Measurements from ENCODE around the gene ADAMTS12. TPM values are rescaled to one million over a fixed set of nuclear protein-coding genes. Genes with fewer than 3 reads are reported as not detected.

ADAMTS12 gene
- total RNA-seq, 1 experiment from 2014 or later = 0.15 TPM

GRCh38 chr5:33688526-33688925 lies 203.3 kb downstream of the ADAMTS12 start:
- ChIA-PET POLR2A (no interaction called here), CTCF (no interaction called here)
- H3K4me3 ChIP-seq (ENCODE audit: low read depth in 2 of 2, low read length in 2 of 2) = no peak overlapping the region
- TF ChIP-seq CTCF (IDR thresholded peaks at IDR 0.05) = no peak
- TF ChIP-seq TCF7L2 (IDR thresholded peaks at IDR 0.05; ENCODE audit: low read depth, low read length) = no peak
- TF ChIP-seq POLR2AphosphoS5 (IDR thresholded peaks at IDR 0.05; ENCODE audit: low read depth, low read length) = no peak
- TF ChIP-seq REST (IDR thresholded peaks at IDR 0.05; ENCODE audit: insufficient read depth in 1 of 2, low read depth in 2 of 2, low read length in 1 of 2) = no peak
- no peak for TF ChIP-seq SIN3A (IDR thresholded peaks at IDR 0.05; ENCODE audit: borderline replicate concordance, insufficient read depth, low read depth, low read length)
- in situ Hi-C loops (cut with HindIII; ENCODE audit: low pct_unique_long_range_greater_than_20kb, low sequenced_read_pairs) (no loop called here), intact Hi-C loops (cut with micrococcal nuclease; ENCODE audit: unreplicated experiment) (no loop called here)
- no TSS peak for BruUV-seq (replicated peaks)
- H3K36me3 ChIP-seq (ENCODE audit: control insufficient read depth, insufficient read depth, low read length) = no peaks in the 10 kb centered on the region
- no peaks in the 10 kb centered on the region for H3K27me3 ChIP-seq (ENCODE audit: control insufficient read depth, insufficient read depth, low read length)
- no peak overlapping the region for H3K27ac ChIP-seq (ENCODE audit: low read length)
- no peaks in the 10 kb centered on the region for H3K9me3 ChIP-seq (ENCODE audit: control insufficient read depth, insufficient read depth, low read depth, low read length)
- no peaks in the 10 kb centered on the region for H3K4me1 ChIP-seq (ENCODE audit: control insufficient read depth, insufficient read depth, low read length)
- ATAC-seq (no peak), DNase-seq (ENCODE audit: low read depth, low spot score) (no peak)

- peaks cover under 1% of the 10 kb centered on the region; the same call in 1 of the 2 replicates for H3K27me3 ChIP-seq (ENCODE audit: control insufficient read depth, insufficient read depth, low read length)
- no peaks in the 10 kb centered on the region for H3K36me3 ChIP-seq (ENCODE audit: control insufficient read depth, insufficient read depth, low read length)
- DNase-seq (ENCODE audit: low read depth, low spot score) (no peak), ATAC-seq (no peak)
- intact Hi-C loops (cut with micrococcal nuclease; ENCODE audit: unreplicated experiment) = no loop called here
- POLR2A ChIA-PET = no interaction called here
- no TSS peak for BruUV-seq (replicated peaks)
- no peak overlapping the region for H3K27ac ChIP-seq (ENCODE audit: low read length)
- TF ChIP-seq TCF7L2 (IDR thresholded peaks at IDR 0.05; ENCODE audit: low read depth, low read length) (no peak), CTCF (IDR thresholded peaks at IDR 0.05) (no peak), POLR2AphosphoS5 (IDR thresholded peaks at IDR 0.05; ENCODE audit: low read depth, low read length) (no peak), SIN3A (IDR thresholded peaks at IDR 0.05; ENCODE audit: borderline replicate concordance, insufficient read depth, low read depth, low read length) (no peak), REST (IDR thresholded peaks at IDR 0.05; ENCODE audit: insufficient read depth in 1 of 2, low read depth in 2 of 2, low read length in 1 of 2) (no peak)
- H3K9me3 ChIP-seq (ENCODE audit: control insufficient read depth, insufficient read depth, low read depth, low read length) = no peaks in the 10 kb centered on the region
- CTCF ChIA-PET = no interaction called here
- no peak overlapping the region for H3K4me3 ChIP-seq (ENCODE audit: low read depth in 2 of 2, low read length in 2 of 2)
- no peaks in the 10 kb centered on the region for H3K4me1 ChIP-seq (ENCODE audit: control insufficient read depth, insufficient read depth, low read length)
- in situ Hi-C loops (cut with HindIII; ENCODE audit: low pct_unique_long_range_greater_than_20kb, low sequenced_read_pairs) = no loop called here
Measured at GRCh38 chr5:33688066-33688465, 203.7 kb downstream of the ADAMTS12 start.
